Activated effector memory CD4-positive, alpha-beta T cell treated with Interleukin-2 at 50 U/mL for 16 hours (primary cell): ENCODE results near the gene DAPK3.
"Not testable (repeated sequence)": the region's sequence is repeated elsewhere in the genome, so short reads cannot be mapped to it uniquely, and the experiment has no call there.

Source experiments
- DNase-seq: peaks from one replicate; pipeline ENCODE4 v3.0.0-alpha.2; 2020

The DAPK3 gene

GRCh38 chr19:3952755-3953276 lies 18.1 kb downstream of the DAPK3 start:
- not testable (repeated sequence) for DNase-seq

GRCh38 chr19:3950871-3951861 lies 19.7 kb downstream of the DAPK3 start:
- DNase-seq = no peak

DNA sequence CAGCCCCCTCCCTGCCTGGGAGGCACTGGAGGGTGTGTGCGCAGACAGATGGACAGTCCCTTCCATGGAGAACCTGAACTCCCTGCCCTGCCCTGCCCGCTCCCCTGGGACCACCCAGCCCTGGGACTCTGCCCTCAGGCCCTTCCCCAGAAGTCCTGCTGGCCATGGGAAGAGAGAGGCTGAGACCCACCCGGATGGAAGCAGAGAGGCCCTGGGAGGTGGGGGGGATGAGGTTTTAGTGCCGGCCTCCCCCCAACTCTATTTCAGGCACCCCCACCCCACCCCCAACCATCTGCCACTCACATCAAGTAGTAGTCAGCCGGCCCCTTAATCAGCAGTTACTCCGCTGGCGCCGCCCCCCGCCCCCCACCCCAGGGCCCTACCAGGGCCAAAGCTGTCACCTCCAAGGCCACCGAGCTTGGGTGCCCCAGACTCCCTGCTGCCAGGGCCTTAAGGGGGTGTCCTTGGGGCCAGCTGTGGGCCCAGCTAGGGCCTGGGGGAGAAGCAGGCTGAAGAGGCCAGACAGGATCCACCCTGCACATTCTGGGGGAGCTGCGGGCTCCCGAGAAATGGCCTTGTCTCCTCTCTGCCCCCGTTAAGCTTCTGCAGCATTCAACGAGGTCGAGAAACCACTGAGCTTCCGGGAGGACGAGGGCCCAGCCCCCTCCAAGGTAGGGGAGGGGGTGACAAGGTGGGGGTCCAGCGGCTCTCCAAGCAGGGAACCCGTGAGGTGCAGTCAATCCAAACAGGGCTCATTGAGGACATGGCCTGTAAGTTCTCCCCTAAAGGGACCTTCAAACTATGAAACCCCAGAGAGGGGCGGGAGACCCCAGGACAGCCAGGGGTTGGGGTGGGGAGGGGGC lies 20.7 kb downstream of the DAPK3 start:
- DNase-seq = no peak

DNA sequence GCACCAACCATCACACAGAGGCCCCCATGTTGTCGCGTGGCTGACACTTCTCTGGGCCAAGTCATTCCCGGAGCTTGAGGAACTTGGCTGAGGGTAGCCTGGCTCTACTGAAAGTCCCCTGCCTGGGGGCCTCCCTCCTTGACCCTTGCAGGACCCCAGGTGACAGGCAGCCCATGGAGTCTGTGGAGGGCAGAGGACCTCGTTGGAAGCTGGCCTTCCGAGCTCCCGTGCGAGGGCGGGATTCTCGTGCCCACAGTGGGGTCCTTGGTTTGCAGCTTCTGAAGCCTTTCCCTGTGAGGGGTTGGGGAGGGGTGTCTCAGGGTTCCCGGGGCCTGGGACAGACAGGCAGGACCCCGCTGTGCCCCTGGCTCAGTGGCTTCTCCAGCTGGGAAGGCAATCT lies 21.6 kb downstream of the DAPK3 start:
- DNase-seq = no peak

- not testable (repeated sequence) for DNase-seq
These were observed 23.5 kb downstream of the DAPK3 start for GRCh38 chr19:3947316-3947933.

GRCh38 chr19:3945838-3946237 lies 25.1 kb downstream of the DAPK3 start:
- DNase-seq = no peak

DNA sequence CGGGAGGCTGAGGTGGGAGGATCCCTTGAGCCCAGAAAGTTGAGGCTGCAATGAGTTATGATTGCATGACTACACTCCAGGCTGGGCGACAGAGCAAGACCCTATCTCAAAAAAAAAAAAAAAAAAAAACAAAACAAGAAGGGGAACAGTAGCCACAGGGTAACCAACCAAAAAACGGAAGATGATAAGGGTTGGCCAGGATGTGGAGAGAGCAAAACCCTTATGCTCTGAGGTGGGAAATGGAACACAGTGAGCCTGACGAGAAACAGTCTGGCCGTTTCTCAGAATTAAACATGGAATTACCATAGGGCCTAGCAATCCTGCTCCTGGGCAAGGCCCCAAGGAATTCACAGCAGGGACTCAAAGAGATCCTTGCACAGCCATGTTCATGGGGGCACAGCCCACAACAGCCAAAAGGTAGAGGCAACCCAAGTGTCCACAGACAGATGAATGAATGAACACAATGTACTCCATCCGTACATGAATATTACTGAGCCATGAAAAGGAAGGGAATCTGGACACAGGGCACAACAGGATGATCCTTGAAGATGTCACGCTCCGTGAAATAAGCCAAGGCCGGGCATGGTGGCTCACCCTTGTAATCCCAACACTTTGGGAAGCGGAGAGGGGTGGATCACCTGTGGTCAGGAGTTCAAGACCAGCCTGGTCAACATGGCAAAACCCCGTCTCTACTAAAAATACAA lies 26.7 kb downstream of the DAPK3 start:
- no peak for DNase-seq

- no peak for DNase-seq
These were observed 28.0 kb downstream of the DAPK3 start for GRCh38 chr19:3942790-3943409.

GRCh38 chr19:3938300-3938950 lies 32.5 kb downstream of the DAPK3 start:
- DNase-seq = not testable (repeated sequence)

DNA sequence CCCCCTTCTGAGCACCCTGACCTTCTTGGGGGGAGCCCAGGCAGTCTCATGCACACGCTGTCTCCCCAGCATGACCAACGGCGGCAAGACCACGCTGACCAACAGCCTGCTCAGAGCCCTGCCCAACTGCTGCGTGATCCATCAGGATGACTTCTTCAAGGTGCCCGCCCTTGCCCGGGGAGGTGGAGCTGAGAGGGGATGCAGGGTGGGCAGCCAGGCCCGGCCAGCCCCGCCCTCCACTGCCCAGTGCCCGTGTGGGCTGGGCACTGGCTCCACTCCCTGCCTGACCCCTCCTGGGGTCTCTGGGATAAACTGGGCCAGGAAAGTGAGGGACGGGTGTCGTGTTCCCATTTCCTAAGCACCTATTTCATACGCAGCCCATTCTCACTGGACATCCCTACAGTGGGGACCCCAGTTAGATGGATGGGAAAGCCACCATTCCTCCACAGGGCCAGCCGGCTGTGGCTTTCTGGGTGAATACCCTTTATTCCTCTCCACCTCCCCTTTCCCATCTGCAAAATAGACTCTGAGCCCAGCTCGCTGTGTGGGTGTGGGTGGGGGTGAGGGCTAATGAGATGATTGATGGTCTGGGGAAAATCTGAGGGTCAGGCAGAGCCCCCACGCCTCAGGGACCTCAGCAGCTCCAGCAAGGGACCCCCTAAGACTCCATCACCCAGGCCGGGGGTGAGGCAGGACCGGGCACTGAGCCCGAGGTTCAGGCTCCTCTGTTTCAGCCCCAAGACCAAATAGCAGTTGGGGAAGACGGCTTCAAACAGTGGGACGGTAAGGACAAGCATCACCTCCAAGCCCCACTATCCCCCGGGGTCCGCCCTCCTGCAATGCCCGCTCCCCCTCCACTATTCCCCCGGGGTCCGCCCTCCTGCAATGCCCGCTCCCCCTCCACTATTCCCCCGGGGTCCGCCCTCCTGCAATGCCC lies 34.1 kb downstream of the DAPK3 start:
- no peak for DNase-seq

DNA sequence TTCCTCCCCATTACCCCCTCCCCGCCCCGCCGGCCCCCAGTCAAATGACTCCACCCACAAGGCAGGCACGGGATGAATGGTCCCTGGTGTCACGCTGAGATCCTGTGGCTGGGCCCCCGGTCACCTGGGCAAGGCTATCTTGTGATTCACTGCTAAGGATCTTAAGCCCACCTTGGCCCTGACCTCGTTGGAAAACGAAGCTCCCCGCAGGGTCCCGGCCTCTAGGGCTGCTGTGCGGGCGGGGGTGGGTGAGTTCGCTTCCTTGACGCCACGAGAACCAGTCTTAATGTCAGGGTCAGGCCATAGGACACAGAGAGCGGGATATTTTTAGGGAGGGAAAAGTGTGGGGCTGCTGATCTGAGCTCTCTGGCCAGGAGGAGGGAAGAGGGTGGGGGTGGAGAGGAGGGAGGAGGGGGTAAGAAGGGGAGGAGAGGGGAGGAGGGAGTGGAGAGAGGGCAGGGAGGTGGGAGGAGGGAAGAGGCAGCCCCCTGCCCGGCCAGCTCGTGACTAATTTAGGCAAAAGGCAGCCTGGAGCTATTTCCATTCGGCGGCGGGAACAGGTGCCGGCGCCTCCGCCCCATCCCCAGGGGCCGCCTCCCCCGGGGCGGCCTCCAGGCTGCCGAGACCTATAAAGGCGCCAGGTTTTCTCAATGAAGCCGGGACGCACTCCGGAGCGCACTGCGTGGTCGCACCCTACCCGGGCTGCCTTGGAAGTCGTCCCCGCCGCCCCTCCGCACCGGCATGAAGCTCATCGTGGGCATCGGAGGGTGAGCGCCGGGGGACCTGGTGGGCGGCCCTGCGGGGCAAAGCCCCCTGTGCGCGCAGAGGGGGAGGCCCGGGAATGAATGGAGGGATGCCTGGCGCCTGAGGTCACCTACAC lies 37.7 kb downstream of the DAPK3 start, which contains the start of gene NMRK2:
Gene NMRK2, plus strand, starts transcription at position 139 of the 880 bp plus-strand sequence. Its CDS starts 603 bp downstream, at position 742.
- DNase-seq = no peak

DNA sequence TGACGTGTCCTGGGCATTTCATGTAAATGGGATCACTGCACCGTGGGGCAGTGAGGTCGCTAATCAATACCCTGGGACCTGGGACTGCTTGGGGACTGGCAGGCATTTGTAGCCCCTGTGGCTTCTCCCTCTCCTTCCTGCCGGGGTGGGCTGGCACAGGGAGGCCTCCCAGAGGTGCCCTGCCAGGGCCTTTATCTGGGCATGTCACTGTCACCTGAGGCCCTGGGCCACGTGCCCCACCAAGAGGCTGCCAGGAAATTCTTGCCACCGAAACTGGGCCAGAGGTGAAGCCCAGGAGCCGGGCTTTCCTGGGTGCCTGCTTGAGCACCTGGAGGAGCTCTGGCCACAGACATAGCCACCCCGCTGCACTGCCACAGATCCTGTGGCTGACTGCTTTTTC lies 39.9 kb downstream of the DAPK3 start:
- no peak for DNase-seq

GRCh38 chr19:3923912-3924311 lies 47.0 kb downstream of the DAPK3 start:
- no peak for DNase-seq

DNA sequence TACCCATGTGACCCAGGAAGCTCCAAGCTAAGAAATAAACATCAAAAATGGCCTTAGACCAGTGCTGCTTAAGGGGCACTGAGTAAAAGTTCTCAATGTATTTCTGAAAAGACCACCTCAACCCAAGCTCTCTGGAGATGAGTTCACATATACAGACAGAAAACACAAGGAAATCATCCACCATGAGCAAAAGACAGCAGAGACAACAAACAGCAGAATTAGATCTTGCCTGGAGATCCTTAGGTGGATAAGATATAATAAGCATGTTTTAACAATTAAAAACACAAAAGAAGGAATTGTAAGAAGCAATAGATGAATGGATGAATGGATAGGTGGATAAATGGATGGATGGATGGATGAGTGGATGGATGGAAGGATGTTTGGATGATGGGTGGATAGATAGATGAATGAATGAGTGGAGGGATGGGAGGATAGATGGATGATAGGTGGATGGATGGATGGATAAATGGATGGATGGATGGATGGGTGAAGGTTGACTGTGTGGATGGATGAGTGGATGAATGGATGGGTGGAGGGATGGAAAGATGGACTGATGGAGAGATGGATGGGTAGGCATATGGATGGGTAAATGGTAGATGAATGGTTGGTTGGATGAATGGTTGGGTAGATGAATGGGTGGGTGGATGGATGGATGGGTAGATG lies 47.7 kb downstream of the DAPK3 start:
- no peak for DNase-seq

GRCh38 chr19:3919793-3920192 lies 51.1 kb downstream of the DAPK3 start:
- DNase-seq = no peak

DNA sequence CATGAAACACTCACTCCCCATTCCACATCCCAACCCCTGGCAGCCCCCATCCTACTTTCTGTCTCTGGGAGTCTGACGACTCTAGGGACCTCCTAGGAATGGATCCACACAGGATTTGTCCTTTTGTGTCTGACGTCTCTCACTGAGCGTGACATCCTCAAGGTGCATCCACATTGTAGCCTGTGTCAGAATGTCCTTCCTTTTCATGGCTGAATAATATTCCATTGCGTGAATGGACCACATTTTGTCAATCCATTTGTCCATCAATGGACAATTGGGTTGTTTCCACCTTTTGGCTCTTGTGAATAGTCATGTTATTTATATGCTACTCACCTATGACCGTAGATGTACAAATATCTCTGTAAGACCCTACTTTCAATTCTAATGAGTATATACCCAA lies 54.9 kb downstream of the DAPK3 start:
- DNase-seq = no peak

DNA sequence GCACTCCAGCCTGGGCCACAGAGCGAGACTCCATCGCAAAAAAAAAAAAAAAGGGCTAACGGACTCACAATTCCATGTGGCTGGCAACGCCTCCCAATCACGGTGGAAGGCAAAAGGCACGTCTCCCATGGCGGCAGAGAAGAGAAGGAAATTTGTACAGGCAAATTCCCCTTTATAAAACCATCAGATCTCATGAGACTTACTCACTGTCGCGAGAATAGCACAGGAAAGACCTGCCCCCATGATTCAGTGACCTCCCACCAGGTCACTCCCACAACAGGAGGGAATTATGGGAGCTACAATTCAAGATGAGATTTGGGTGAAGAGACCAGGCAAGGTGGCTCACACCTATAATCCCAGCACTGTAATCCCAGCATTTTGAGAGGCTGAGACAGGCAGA lies 56.7 kb downstream of the DAPK3 start:
- no peak for DNase-seq

DNA sequence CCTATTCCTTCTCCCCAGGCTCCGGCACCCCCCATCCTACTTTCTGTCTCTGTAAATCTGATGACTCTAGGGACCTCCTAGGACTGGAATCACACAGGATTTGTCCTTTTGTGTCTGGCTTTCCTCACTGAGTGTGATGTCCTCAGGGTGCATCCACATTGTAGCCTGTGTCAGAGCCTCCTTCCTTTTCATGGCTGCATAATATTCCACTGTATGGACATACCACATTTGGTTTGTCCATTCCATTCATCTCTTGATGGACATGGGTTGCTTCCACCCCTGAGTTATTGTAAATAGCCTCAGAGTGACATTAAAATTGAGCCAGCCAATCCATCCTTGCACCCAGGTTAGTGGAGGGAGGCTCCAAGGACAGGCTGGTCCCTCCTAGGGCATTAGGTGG lies 60.8 kb downstream of the DAPK3 start:
- no peak for DNase-seq
